Liver (tissue), 9 donors: ENCODE data around the gene CT47C1. TPM values are rescaled to one million over a fixed set of nuclear protein-coding genes. Genes with fewer than 3 reads are reported as not detected.

ENCODE experiments used
- DNase-seq: peaks from one replicate; pipeline ENCODE4 v3.0.0-alpha.2; 2017; ENCODE audit warnings: low spot score
- H3K27ac ChIP-seq, 2 donors: one replicate each; pipeline ENCODE4 v1.7.0; 2013; ENCODE audit warnings: inconsistent platforms in 2 of 2, low read length in 2 of 2, control low read depth in 1 of 2, low read depth in 1 of 2, mild to moderate bottlenecking in 1 of 2
- H3K27me3 ChIP-seq, 4 donors: one replicate each; pipeline versions ENCODE4 v1.6.1 to v1.7.0; 2013; ENCODE audit warnings: low read length in 3 of 4, inconsistent platforms in 1 of 4, mild to moderate bottlenecking in 1 of 4, moderate library complexity in 1 of 4; ENCODE audit not compliant: control insufficient read depth in 4 of 4, insufficient read depth in 4 of 4
- H3K36me3 ChIP-seq, 4 donors: one replicate each; pipeline versions ENCODE4 v1.6.1 to v1.7.0; 2013; ENCODE audit warnings: low read length in 3 of 4, mild to moderate bottlenecking in 3 of 4, low read depth in 1 of 4, moderate library complexity in 1 of 4; ENCODE audit not compliant: control insufficient read depth in 4 of 4, insufficient read depth in 3 of 4
- H3K4me1 ChIP-seq, 4 donors: one replicate each; pipeline versions ENCODE4 v1.6.1 to v1.7.0; 2013; ENCODE audit warnings: low read length in 3 of 4, mild to moderate bottlenecking in 3 of 4, moderate library complexity in 1 of 4; ENCODE audit not compliant: control insufficient read depth in 4 of 4, insufficient read depth in 4 of 4
- H3K4me3 ChIP-seq, 3 donors: one replicate each; pipeline versions ENCODE4 v1.6.1 to v1.7.0; 2013; ENCODE audit warnings: low read length in 3 of 3, control low read depth in 1 of 3, low read depth in 1 of 3, mild to moderate bottlenecking in 1 of 3
- H3K9ac ChIP-seq, 2 donors: one replicate each; pipeline ENCODE4 v1.7.0; 2013; ENCODE audit warnings: low read length in 2 of 2, mild to moderate bottlenecking in 2 of 2, moderate library complexity in 2 of 2, control low read depth in 1 of 2, low read depth in 1 of 2
- H3K9me3 ChIP-seq, 4 donors: one replicate each; pipeline versions ENCODE4 v1.6.1 to v1.7.0; 2013; ENCODE audit warnings: low read length in 3 of 4; ENCODE audit not compliant: control insufficient read depth in 4 of 4
- ATF3 ChIP-seq: IDR thresholded peaks from 2 replicates; pipeline ENCODE4 v1.6.1; 2016; ENCODE audit warnings: antibody characterized with exemption
- CTCF ChIP-seq: fragments of 150-350 bp; IDR thresholded peaks from 2 replicates; pipeline ENCODE4 v1.5.1; 2017; ENCODE audit warnings: improper control_type of control experiment, low read depth, low read length; ENCODE audit not compliant: missing input control
- EGR1 ChIP-seq, 2 donors: IDR thresholded peaks; 2 replicates each; pipeline ENCODE4 v1.6.1; 2016 to 2018; ENCODE audit warnings: antibody characterized with exemption in 2 of 2, low read depth in 2 of 2
- FOXA1 ChIP-seq: IDR thresholded peaks from 2 replicates; pipeline ENCODE4 v1.6.1; 2016; ENCODE audit warnings: antibody characterized with exemption
- FOXA2 ChIP-seq: IDR thresholded peaks from 2 replicates; pipeline ENCODE4 v1.6.1; 2016; ENCODE audit warnings: antibody characterized with exemption
- GABPA ChIP-seq, 2 donors: IDR thresholded peaks in 1 of 2; conservative IDR thresholded peaks in 1 of 2; 2 replicates each; pipeline ENCODE4 v1.6.1; 2016; ENCODE audit warnings: antibody characterized with exemption in 2 of 2, mild to moderate bottlenecking in 1 of 2, moderate library complexity in 1 of 2
- HNF4A ChIP-seq, 2 donors: conservative IDR thresholded peaks; 2 replicates each; pipeline ENCODE4 v1.6.1; 2016; ENCODE audit warnings: antibody characterized with exemption in 2 of 2, mild to moderate bottlenecking in 2 of 2
- MAX ChIP-seq: IDR thresholded peaks from 2 replicates; pipeline ENCODE4 v1.6.1; 2016; ENCODE audit warnings: antibody characterized with exemption
- NR2F2 ChIP-seq: IDR thresholded peaks from 2 replicates; pipeline ENCODE4 v1.6.1; 2016; ENCODE audit warnings: antibody characterized with exemption
- RAD21 ChIP-seq, 2 donors: IDR thresholded peaks; 2 replicates each; pipeline ENCODE4 v1.6.1; 2016; ENCODE audit warnings: antibody characterized with exemption in 2 of 2, mild to moderate bottlenecking in 2 of 2
- REST ChIP-seq: IDR thresholded peaks from 2 replicates; pipeline ENCODE4 v1.6.1; 2016; ENCODE audit warnings: antibody characterized with exemption, mild to moderate bottlenecking
- RXRA ChIP-seq, 2 donors: IDR thresholded peaks; 2 replicates each; pipeline ENCODE4 v1.6.1; 2017 to 2018; ENCODE audit warnings: antibody characterized with exemption in 2 of 2, mild to moderate bottlenecking in 1 of 2
- SP1 ChIP-seq: IDR thresholded peaks from 2 replicates; pipeline ENCODE4 v1.6.1; 2018; ENCODE audit warnings: antibody characterized with exemption, mild to moderate bottlenecking
- YY1 ChIP-seq: IDR thresholded peaks from 2 replicates; pipeline ENCODE4 v1.6.1; 2016; ENCODE audit warnings: antibody characterized with exemption, mild to moderate bottlenecking
- ZBTB33 ChIP-seq: IDR thresholded peaks from 2 replicates; pipeline ENCODE4 v1.6.1; 2016; ENCODE audit warnings: antibody characterized with exemption
- whole genome bisulfite sequencing: extraction: QIAGEN DNeasy Blood & Tissue Kit; methylation state at CpG from one replicate; pipeline ENCODE4 v1.1.7; 2013; 5-methylcytosine and 5-hydroxymethylcytosine counted together
- polyA plus RNA-seq, 2 donors: library from polyadenylated mRNA; stranded (reverse) in 1 of 2; unstranded in 1 of 2; fragments of 200-250 nt in 1 of 2; fragments of >200 nt in 1 of 2; fragmentation: Nextera tagmentation in 1 of 2; extraction: Ambion mirVana in 1 of 2; gene quantifications; one replicate each; pipeline versions ENCODE4 v1.2.1 to v1.2.3, GENCODE V29; 2013 to 2015
- total RNA-seq, 2 donors: library from RNA; depleted of rRNA; stranded (reverse); fragments of >200 nt; gene quantifications; one replicate each; pipeline ENCODE4 v1.2.3, GENCODE V29; 2014
- donor health status: healthy.
- donor health status: healthy.
- donor health status: healthy.
- donor health status: healthy.
- donor health status: healthy.

The CT47C1 gene
- total and polyA plus RNA-seq, 4 donors, result not detected

- no peaks in the 10 kb centered on the region for H3K27me3 ChIP-seq
- H3K36me3 ChIP-seq, result no peaks in the 10 kb centered on the region
- no peaks in the 10 kb centered on the region for H3K4me1 ChIP-seq
- H3K9ac ChIP-seq, result no peak overlapping the region
- 90% methylated on average over 1 of the region's 1 CpG for WGBS
- no peak for DNase-seq
- TF ChIP-seq YY1, result no peak
- no peak for TF ChIP-seq NR2F2
- TF ChIP-seq REST, result no peak
- TF ChIP-seq MAX, result no peak
- TF ChIP-seq FOXA1, result no peak
- TF ChIP-seq GABPA (IDR thresholded peaks at IDR 0.05 in 1 of 2, conservative IDR thresholded peaks at IDR 0.05 in 1 of 2), result no peak
- no peak for TF ChIP-seq ZBTB33
- no peak for TF ChIP-seq CTCF
- TF ChIP-seq HNF4A (conservative IDR thresholded peaks at IDR 0.05), result no peak
- TF ChIP-seq RXRA (IDR thresholded peaks at IDR 0.05), result no peak
- no peaks in the 10 kb centered on the region for H3K9me3 ChIP-seq
- H3K4me3 ChIP-seq, result no peak overlapping the region
- no peak overlapping the region for H3K27ac ChIP-seq
Observed at GRCh38 chrX:119082278-119082677, 9.5 kb downstream of the CT47C1 start.

- Histone ChIP-seq H3K27ac (no peak overlapping the region), H3K27me3 (no peaks in the 10 kb centered on the region), H3K36me3 (no peaks in the 10 kb centered on the region), H3K9ac (no peak overlapping the region), H3K4me3 (no peak overlapping the region), H3K9me3 (no peaks in the 10 kb centered on the region), H3K4me1 (no peaks in the 10 kb centered on the region)
- WGBS, result 91% methylated on average over 3 of the region's 3 CpGs
- DNase-seq, result no peak
- no peak for TF ChIP-seq ZBTB33
- no peak for TF ChIP-seq FOXA2
- TF ChIP-seq NR2F2, result no peak
- TF ChIP-seq HNF4A (conservative IDR thresholded peaks at IDR 0.05), result no peak
- no peak for TF ChIP-seq FOXA1
- TF ChIP-seq RXRA (IDR thresholded peaks at IDR 0.05), result no peak
- no peak for TF ChIP-seq MAX
- no peak for TF ChIP-seq GABPA (IDR thresholded peaks at IDR 0.05 in 1 of 2, conservative IDR thresholded peaks at IDR 0.05 in 1 of 2)
- no peak for TF ChIP-seq RAD21 (IDR thresholded peaks at IDR 0.05)
- TF ChIP-seq ATF3, result no peak
- no peak for TF ChIP-seq EGR1 (IDR thresholded peaks at IDR 0.05; ENCODE audit: low read depth in 2 of 2)
- no peak for TF ChIP-seq SP1
- no peak for TF ChIP-seq YY1
- no peak for TF ChIP-seq CTCF
Observed at GRCh38 chrX:119084766-119085165, 12.0 kb downstream of the CT47C1 start.
